HEK293T (cell line): ENCODE measurements around the gene FNTB.

Source experiments
- HDGF ChIP-seq: fragments of 450-650 bp; IDR thresholded peaks from 2 replicates; pipeline ENCODE4 v1.6.1; 2017; ENCODE audit warnings: antibody characterized with exemption, borderline replicate concordance
- SP1 ChIP-seq: fragments of 450-650 bp; IDR thresholded peaks from 2 replicates; pipeline ENCODE4 v1.6.1; 2017
- TARDBP ChIP-seq: fragments of 450-650 bp; IDR thresholded peaks from 2 replicates; pipeline ENCODE4 v1.6.1; 2016

- no peak for TF ChIP-seq TARDBP
- TF ChIP-seq SP1: no peak
- TF ChIP-seq HDGF: no peak
These were observed 92.5 kb downstream of the FNTB start for GRCh38 chr14:65079201-65079600.
